HEK293T (cell line): Measurements from ENCODE around the gene GRID2.

Experiments
- CTBP1 ChIP-seq: fragments of 450-650 bp; IDR thresholded peaks from 2 replicates; pipeline ENCODE4 v1.6.1; 2016; ENCODE audit warnings: borderline replicate concordance
- ELF4 ChIP-seq: fragments of 450-650 bp; IDR thresholded peaks from 2 replicates; pipeline ENCODE4 v1.6.1; 2017; ENCODE audit warnings: antibody characterized with exemption

DNA sequence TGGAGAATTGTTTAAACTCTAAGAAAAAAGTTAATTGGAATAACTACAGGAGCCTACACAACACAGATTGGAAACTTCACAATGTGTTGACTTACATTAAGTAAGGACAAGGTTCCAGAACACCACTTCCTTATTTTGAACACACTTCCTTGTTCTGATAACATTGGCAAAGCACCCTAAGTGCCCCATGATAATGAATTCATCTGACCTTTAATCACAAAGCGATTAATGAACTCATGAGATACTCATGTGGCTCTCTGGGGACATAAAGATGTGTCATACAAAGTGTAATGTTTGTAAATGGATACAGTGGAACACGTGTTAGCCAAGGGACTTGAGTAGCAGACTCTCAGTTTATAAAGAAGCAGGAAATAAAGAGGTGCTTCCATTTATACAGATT lies 1455.7 kb downstream of the GRID2 start:
- TF ChIP-seq ELF4 (no peak), CTBP1 (no peak)
